NB4 (cell line): ENCODE results near the gene HDX.
"Not testable (repeated sequence)": the region's sequence is repeated elsewhere in the genome, so short reads cannot be mapped to it uniquely, and the experiment has no call there.

ENCODE experiments used
- DNase-seq: peaks from one replicate; pipeline ENCODE4 v3.0.0; 2010; ENCODE audit warnings: low read depth
- H3K4me3 ChIP-seq: one replicate; pipeline ENCODE4 v1.5.1; 2011; ENCODE audit warnings: mild to moderate bottlenecking, low read depth, low read length, moderate library complexity
- MYC ChIP-seq: IDR thresholded peaks from 2 replicates; pipeline ENCODE4 v1.6.1; 2011; ENCODE audit warnings: low read depth, low read length
- POLR2A ChIP-seq: IDR thresholded peaks from 2 replicates; pipeline ENCODE4 v1.6.1; 2011; ENCODE audit warnings: mild to moderate bottlenecking; ENCODE audit not compliant: insufficient read length; ENCODE audit errors: extremely low read depth
- TF ChIP-seq, protein P1 (sequence below): IDR thresholded peaks from one replicate; pipeline ENCODE4 v1.5.1; 2012; ENCODE audit warnings: low read depth, low read length
- TF ChIP-seq, protein P2 (sequence below): IDR thresholded peaks from 2 replicates; pipeline ENCODE4 v1.6.1; 2011; ENCODE audit warnings: low read depth, low read length

HDX gene

DNA sequence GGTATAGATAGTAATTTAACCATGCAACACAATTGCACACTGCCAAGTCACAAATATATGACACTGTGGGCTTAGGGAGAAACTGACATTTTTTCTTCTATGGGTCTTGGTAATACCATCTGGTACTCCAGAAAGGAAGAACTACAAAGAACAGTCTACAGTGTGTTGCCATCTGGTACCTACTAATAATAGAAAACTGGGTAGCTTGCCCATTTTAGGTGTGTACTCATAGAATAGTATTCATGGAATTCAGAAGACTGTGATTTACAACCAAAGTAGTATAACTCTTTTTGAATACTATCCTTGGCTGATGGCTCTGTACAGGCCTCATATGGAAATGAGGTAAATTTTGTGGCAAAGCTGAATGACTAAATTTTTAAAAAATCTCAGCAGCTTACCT, 181.6 kb downstream of the HDX start:
- H3K4me3 ChIP-seq = no peak overlapping the region
- TF ChIP-seq, protein P1, sequence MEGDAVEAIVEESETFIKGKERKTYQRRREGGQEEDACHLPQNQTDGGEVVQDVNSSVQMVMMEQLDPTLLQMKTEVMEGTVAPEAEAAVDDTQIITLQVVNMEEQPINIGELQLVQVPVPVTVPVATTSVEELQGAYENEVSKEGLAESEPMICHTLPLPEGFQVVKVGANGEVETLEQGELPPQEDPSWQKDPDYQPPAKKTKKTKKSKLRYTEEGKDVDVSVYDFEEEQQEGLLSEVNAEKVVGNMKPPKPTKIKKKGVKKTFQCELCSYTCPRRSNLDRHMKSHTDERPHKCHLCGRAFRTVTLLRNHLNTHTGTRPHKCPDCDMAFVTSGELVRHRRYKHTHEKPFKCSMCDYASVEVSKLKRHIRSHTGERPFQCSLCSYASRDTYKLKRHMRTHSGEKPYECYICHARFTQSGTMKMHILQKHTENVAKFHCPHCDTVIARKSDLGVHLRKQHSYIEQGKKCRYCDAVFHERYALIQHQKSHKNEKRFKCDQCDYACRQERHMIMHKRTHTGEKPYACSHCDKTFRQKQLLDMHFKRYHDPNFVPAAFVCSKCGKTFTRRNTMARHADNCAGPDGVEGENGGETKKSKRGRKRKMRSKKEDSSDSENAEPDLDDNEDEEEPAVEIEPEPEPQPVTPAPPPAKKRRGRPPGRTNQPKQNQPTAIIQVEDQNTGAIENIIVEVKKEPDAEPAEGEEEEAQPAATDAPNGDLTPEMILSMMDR = no peak
- TF ChIP-seq MYC (no peak), POLR2A (no peak)
- TF ChIP-seq, protein P2, sequence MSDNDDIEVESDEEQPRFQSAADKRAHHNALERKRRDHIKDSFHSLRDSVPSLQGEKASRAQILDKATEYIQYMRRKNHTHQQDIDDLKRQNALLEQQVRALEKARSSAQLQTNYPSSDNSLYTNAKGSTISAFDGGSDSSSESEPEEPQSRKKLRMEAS = no peak
- no peak for DNase-seq

DNA sequence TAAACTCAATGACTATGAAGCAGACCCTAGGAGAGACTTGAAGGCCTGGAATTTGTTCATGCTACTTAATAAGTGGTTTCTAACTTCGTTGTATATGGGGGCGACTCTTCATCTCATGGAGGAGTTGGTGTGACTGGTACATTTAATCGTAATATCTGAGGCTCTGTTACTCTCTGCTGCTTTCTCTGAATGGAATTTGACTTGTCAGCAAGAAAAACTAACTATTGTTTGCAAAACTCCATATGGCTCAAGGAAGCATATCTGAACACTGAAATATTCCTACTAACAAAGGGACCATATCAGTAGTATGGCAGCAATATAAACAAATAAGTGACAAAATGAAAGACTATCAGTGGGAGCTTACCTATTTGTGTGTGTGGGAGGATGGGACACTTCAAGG, 182.2 kb downstream of the HDX start:
- TF ChIP-seq, protein P2 = no peak

DNA sequence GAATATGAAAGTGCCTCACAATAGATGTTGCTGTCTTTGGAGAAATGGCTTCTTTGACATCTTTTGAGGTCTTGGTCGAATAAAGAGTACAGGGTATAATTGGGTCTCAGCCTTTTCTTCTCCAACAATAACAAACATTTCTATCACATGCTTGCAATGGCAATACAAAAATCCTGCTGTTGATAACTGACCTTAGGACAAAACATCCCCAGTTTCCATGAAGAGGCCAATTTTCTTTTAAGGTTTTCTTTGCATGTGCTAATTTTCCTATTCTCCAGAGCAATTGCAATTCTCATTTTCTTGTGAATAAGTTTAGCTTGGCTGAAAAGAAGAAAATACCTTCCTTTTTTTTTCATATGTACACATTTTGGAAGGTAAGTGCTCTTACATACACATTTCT, 183.6 kb downstream of the HDX start:
- no peak for DNase-seq
- TF ChIP-seq MYC (no peak), POLR2A (no peak)
- TF ChIP-seq, protein P2 = no peak
- TF ChIP-seq, protein P1 = no peak
- H3K4me3 ChIP-seq = no peak overlapping the region

More for the DNA sequence above, 182.2 kb downstream of the HDX start:
- H3K4me3 ChIP-seq = no peak overlapping the region
- no peak for DNase-seq

DNA sequence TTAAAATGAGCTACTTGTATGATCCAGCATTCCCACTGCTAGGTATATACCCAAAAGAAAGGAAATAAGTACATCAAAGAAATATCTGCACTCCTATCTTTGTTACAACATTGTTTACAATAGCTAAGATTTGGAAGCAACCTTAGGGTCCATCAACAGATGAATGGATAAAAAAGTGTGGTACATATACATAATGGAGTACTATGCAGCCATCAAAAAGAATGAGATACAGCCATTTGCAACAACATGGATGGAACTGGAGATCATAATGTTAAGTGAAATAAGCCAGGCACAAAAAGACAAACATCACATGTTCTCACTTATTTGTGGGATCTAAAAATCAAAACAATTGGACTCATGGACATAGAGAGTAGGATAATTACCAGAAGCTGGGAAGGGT, 186.3 kb downstream of the HDX start:
- H3K4me3 ChIP-seq, DNase-seq: not testable (repeated sequence)
